ENCODE measurements around the gene STAC3.

- TF ChIP-seq JUN (CRISPR knock-in tag; IDR thresholded peaks at IDR 0.05) (no peak), ZBTB34 (CRISPR knock-in tag; IDR thresholded peaks at IDR 0.05) (no peak), NCOR1 (IDR thresholded peaks at IDR 0.05; ENCODE audit: borderline replicate concordance, low read length) (no peak), ATRX (CRISPR knock-in tag; IDR thresholded peaks at IDR 0.05; ENCODE audit: borderline replicate concordance) (no peak)
Observed at GRCh38 chr12:57250541-57250940, 446 bp downstream of the STAC3 start.
